OCI-M1 (cell line): Measurements from ENCODE around the gene RASL11B.
A peak's percentile ranks its signal among the peaks of the same experiment; 100 is the strongest.

ENCODE experiments used
- DNase-seq: peaks from one replicate; lab custom pipeline; 2025; lab: John Stamatoyannopoulos, UW

RASL11B gene

DNA sequence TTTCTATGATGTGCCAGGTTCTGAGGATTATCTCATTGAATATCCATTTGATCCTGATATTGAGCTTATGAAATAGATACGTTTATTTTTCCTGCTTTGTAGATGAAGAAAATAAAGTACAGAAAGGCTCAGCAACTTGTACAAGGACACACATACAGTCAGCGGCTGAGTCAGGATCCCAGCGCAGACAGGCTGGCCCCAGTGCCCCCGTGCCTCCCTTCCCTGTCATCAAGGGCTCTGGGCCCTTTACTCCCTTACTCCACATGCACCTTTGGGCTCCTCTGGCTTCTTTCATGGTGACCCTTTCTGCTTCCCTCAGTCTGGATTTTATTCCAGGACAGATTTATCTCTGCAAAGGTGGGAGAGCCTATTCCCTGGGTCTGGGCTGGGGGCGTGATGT is 12.8 kb downstream of the RASL11B start:
- no peak for DNase-seq

DNA sequence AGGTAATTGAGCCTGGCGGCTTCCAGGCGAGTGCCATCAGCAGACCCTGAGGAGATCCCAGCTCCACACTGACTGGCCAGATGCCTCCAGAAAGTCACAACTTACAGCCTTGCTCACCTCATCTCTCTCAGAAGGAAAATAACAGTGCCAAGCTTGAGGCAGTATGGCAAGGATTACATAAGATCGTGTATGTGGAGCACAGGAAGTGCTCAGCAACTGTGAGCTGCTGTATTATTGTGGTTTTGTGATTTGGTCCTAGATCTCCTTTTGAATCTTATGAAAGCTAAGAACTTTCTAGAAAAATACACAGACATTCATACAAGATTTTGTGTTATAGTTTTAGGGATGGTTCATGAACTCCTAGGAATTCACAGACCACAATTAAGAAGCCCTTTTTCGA is 14.0 kb downstream of the RASL11B start:
- DNase-seq, result no peak

- no peak for DNase-seq
Measured at GRCh38 chr4:52877036-52877435, 14.9 kb downstream of the RASL11B start.

DNA sequence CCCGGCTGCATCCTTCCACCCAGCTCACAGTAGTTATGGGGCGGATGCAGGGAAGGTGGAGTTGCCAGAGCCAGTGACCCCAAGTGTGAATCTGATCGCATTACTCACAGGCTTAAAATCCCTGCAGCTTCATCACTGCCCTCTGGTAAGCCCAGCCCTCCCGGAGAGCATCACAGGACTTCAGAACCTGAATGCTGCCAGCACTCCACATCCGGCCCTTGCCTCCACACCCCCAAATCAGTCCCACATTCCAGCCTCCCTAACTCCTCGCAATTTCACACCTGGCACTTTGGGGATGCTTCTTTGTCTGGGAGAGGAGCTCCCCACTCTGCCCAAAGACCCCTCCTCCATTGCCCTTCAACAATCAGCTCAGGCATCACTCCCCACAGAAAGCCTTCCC is 15.6 kb downstream of the RASL11B start:
- no peak for DNase-seq

- no peak for DNase-seq
Measured at GRCh38 chr4:52879471-52879870, 17.4 kb downstream of the RASL11B start.

DNA sequence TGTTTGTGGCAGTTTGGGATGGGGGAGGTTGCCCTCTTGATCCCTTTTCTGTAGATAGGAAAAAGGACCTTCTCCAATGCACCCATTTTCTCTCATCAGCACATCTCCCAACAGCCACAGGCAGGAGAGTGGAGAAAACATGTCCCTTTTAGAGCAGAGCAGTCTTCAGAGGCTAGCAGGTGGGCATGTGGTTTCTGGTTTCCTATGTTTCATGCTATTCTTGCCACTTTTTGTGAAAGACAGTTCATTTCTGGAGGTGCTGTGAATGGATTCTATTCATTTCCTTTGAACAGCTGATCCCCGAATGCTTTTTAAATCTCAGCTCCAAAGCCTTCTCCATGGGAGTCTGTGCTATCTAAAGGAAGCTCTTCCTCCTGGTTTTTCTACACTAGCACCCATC is 18.9 kb downstream of the RASL11B start:
- no peak for DNase-seq

GRCh38 chr4:52883183-52883621 is 21.1 kb downstream of the RASL11B start:
- no peak for DNase-seq

GRCh38 chr4:52883707-52884669 is 21.9 kb downstream of the RASL11B start:
- DNase-seq, result no peak

GRCh38 chr4:52884994-52885393 is 22.9 kb downstream of the RASL11B start:
- no peak for DNase-seq

DNA sequence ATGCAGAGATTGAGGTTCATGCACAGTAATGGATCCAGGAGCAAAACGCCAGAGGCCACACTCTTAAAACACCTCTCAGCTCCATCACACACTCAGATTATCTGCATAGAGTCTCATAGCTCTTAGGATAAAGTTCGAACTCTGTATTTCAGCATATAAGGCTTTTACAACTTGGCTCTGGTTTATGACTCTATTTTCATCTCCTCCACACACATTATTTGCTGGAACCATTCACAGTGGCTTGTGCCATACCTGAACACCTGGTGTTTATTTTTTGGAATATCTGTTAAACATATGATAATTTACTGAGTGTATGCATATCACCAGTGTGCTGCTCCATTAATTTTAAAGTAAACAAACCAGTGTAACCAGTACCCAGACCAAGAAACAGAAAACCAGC is 27.2 kb downstream of the RASL11B start:
- no peak for DNase-seq

DNA sequence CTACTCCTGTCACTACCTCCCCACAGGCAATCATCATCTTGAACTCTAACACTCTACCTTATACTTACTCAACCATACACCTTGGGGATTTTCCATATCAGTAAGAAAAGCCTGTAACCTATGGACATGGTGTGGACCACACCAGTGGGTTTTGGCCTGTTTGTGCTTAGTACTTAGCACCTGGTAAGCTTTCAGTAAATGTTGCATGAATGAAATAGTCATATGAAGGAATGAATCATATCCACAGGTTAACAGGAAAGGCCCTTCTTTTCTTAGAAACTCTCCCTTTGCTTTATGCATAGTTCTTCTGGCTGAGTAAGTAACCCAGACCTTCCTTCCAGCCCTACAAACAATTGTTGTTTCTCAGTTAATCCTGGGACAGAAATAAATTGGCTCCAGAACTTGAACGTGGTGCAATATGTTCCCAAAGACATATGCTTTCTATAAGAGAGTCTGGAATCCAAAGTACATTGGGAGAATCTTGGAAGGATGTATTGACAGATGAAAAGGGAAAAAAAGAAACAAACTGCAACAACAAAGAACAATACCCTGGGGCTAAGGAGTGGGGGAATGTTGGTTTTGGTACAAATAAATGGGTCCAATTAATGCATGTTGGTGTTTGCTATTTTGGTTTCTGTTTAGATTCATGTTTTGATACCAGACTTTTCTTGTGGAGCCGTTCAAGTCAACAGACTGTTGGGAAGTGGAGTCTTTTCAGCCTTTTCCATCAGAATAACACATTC is 27.8 kb downstream of the RASL11B start:
- DNase-seq, result no peak

DNA sequence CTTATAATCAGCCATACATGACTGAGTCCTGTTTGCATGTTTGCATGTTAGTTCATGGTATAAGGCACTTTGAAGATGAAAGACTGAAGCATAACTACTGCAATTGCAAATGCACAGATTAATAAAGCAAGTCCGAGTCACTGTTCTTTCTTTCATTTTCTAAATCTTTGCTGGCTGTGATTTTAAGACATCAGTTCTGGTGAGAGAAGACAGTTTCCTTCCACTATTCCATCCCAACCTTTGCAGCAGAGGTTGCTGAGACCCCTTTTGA is 28.3 kb downstream of the RASL11B start:
- DNase-seq, result no peak

DNA sequence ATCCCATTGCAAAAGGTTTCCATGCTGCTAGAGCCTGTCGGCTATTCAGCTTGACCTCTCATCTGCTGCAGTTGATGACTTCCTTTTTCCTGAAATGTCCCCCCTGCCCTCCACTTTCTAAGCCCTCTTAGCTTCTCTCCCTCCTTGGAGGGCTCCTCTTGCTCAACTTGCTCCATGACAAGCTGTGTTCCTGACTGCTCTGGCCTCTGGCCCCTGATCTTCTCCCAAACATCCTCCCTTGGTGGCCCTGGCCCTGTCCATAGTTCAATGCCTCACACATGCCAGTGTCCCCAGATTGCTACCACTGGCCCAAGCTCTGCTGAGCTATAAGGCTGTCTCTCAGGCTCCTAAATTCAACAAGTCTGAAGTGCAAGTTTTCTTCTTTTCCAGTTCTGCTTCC is 29.6 kb downstream of the RASL11B start:
- DNase-seq, result no peak

DNA sequence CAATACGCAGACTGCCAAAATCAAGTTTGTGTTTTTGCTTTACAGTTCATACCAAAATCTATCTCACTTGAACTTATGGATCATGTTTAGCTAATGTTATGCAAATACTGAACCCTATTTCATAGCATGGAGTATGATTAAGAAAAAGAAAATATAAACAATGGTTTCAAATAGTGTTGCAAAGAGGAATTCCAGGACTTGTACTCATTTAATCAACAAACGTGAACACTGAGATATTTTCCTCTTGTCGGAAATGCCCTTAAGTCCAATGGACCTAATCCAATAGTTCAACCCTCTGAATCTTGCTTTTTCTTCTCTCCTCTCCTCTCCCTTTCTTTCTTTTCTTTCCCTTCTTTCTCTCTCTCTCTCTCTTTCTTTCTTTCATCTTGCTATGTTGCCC is 30.8 kb downstream of the RASL11B start:
- DNase-seq, result no peak

GRCh38 chr4:52894443-52894842 is 32.3 kb downstream of the RASL11B start:
- no peak for DNase-seq

DNA sequence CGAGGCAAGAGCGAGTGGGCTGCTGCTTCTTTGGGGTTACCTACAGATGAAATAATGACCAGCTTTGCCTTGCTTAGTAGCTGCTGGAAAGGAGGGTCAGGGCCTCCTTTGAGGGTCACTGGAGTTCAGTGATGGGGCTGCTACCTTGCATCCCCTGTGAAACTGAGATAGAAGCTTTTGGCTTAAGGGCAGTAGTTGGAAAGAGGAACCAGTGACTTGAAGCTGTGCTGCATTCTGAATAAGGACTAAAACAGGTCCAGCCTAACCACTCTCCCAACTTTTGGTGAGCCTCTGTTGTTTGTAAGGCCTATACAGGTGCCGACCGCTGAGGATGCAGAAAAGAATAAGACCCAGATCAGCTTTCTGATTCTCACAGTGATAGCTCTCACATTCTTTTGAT is 41.2 kb downstream of the RASL11B start:
- DNase-seq, result no peak

DNA sequence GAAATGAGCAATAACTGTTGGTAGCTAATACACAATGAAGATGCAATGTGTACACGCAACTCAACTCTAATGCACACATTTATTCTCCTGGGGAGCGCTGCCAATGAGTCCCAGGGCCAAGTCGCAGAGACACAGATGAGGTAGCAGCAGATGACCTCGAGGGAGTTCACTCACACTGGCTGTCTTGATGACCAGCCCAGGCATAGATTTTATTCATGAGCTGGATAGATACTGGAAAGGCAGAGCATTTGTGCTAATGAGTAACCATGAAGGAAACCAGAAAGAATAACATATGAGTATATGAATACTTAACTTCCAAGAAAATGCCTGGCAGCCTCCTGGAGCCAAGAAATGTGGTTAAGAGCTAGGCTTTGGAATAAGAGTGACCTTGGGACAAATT is 42.3 kb downstream of the RASL11B start:
- no peak for DNase-seq

DNA sequence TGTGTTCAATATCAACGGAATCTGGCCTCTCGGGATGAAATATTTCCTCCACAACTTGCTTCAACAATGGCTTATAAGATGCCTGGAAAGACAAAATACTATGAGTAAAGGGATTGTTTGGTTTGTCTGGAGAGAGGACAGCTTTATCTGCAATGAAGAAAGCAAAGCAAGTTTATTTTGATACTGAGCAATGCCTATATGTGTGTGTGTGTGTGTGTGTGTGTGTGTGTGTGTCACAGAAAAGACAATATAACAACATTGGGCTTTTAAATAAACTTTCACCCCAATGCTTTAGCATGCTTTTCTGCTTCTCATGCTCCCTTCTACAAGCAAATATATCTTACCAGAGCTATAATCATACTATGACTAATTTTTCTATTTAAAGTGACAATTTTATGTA is 45.4 kb downstream of the RASL11B start:
- no peak for DNase-seq

- DNase-seq, result no peak
Measured at GRCh38 chr4:52910115-52910514, 48.0 kb downstream of the RASL11B start.

- DNase-seq, result peak; percentile 85
Measured at GRCh38 chr4:52911684-52912294, 49.7 kb downstream of the RASL11B start.

- no peak for DNase-seq
Measured at GRCh38 chr4:52912608-52913007, 50.5 kb downstream of the RASL11B start.

DNA sequence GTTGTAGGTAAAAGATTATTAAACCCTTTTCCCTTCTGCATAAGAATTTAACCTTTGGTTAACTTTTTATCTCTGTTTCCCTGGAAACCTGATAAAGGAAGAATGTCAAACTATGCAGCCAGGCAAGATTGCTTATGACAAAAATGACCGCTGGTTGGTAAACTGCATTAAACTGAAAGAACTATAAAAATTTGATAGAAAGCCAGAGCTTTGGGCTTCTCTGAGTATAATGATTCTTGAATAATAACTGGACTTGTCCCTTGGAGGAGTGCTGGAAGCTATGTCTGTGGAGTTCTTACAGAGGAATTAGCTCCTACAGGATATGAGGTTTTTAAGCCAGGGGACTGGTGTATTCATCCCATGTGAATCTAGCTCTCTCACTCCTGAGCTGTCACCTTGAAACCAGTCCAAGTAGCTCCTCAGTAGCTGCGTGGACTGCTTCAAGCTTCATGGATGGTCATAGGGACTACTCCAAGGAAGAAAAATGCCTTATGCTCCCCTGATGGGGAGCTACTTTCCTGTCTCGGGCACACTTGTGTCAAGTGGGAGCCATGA is 52.0 kb downstream of the RASL11B start:
- DNase-seq, result no peak

DNA sequence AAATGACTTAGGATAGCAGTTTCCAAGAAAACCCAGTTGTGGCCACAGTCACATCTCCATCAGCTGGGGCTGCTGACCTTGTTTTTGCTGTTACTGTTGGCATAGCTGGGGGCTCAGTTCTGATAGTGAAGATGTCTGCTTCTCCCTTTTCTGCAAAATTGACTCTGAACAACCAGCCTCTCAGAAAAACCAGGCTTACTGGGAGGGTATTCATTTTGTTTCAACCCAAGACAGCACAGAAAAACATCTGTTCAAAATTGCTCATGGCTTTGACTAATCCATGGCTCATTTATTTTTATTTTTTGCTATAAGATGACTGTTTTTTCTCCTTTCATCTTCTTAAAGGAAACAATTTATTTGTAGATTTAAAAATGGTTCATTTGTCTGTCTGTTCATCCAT is 53.1 kb downstream of the RASL11B start:
- no peak for DNase-seq
